NCI-H82 treated with DMSO at 0.1 percent for 48 hours (cell line): Measurements from ENCODE around the gene TMEM39A.

Experiments
- DNase-seq: peaks from one replicate; lab custom pipeline; 2025; ENCODE audit not compliant: unreplicated experiment; lab: John Stamatoyannopoulos, UW

The TMEM39A gene

GRCh38 chr3:119453822-119454221 is 9.6 kb downstream of the TMEM39A start:
- DNase-seq: no peak

- DNase-seq: no peak
Observed at GRCh38 chr3:119444590-119444989, 18.8 kb downstream of the TMEM39A start.

GRCh38 chr3:119443179-119443578 is 20.2 kb downstream of the TMEM39A start:
- no peak for DNase-seq

- DNase-seq: no peak
Observed at GRCh38 chr3:119437691-119438258, 25.6 kb downstream of the TMEM39A start.

GRCh38 chr3:119436977-119437376 is 26.4 kb downstream of the TMEM39A start:
- no peak for DNase-seq

GRCh38 chr3:119434703-119435102 is 28.7 kb downstream of the TMEM39A start:
- no peak for DNase-seq

GRCh38 chr3:119433613-119434325 is 29.6 kb downstream of the TMEM39A start:
- DNase-seq: no peak

- no peak for DNase-seq
Observed at GRCh38 chr3:119428538-119428937, 34.9 kb downstream of the TMEM39A start.

- DNase-seq: no peak
Observed at GRCh38 chr3:119427669-119428068, 35.7 kb downstream of the TMEM39A start.

- peak; percentile 50 for DNase-seq
Observed at GRCh38 chr3:119420196-119420595, 43.2 kb downstream of the TMEM39A start.

- DNase-seq: no peak
Observed at GRCh38 chr3:119418641-119419040, 44.8 kb downstream of the TMEM39A start.

- DNase-seq: no peak
Observed at GRCh38 chr3:119417771-119418512, 45.5 kb downstream of the TMEM39A start.

- DNase-seq: no peak
Observed at GRCh38 chr3:119416873-119417272, 46.5 kb downstream of the TMEM39A start.

GRCh38 chr3:119413603-119414280 is 49.7 kb downstream of the TMEM39A start:
- DNase-seq: no peak

GRCh38 chr3:119409844-119410243 is 53.6 kb downstream of the TMEM39A start:
- DNase-seq: no peak

GRCh38 chr3:119408243-119408950 is 55.0 kb downstream of the TMEM39A start:
- no peak for DNase-seq

- DNase-seq: no peak
Observed at GRCh38 chr3:119405315-119405714, 58.1 kb downstream of the TMEM39A start.

GRCh38 chr3:119403201-119403600 is 60.2 kb downstream of the TMEM39A start:
- DNase-seq: no peak

- no peak for DNase-seq
Observed at GRCh38 chr3:119402791-119403190, 60.6 kb downstream of the TMEM39A start.

- no peak for DNase-seq
Observed at GRCh38 chr3:119401503-119402440, 61.6 kb downstream of the TMEM39A start.
